ENCODE results near the gene ABCG2.
A peak's percentile ranks its signal among the peaks of the same experiment; 100 is the strongest.

The ABCG2 gene

DNA sequence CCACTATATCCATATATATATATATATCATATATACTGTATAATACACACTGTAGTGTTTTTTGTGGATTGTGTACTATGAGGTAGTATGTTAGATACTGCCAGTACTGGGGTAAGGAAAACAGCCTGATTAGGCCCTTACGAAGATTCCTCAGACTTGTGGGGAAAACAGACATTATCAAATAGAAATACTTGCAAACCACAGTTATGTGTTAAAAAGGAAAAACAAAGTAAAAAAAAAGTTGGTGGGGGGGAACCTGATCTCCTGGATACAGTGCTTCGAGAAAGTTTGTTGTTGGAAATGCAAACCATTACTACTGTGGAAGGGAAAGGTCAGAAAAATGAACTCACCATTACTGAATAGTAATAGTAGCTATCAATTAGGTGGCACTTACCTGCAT, 98.0 kb downstream of the ABCG2 start:
- TF ChIP-seq, protein P1, sequence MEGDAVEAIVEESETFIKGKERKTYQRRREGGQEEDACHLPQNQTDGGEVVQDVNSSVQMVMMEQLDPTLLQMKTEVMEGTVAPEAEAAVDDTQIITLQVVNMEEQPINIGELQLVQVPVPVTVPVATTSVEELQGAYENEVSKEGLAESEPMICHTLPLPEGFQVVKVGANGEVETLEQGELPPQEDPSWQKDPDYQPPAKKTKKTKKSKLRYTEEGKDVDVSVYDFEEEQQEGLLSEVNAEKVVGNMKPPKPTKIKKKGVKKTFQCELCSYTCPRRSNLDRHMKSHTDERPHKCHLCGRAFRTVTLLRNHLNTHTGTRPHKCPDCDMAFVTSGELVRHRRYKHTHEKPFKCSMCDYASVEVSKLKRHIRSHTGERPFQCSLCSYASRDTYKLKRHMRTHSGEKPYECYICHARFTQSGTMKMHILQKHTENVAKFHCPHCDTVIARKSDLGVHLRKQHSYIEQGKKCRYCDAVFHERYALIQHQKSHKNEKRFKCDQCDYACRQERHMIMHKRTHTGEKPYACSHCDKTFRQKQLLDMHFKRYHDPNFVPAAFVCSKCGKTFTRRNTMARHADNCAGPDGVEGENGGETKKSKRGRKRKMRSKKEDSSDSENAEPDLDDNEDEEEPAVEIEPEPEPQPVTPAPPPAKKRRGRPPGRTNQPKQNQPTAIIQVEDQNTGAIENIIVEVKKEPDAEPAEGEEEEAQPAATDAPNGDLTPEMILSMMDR (IDR thresholded peaks at IDR 0.05; ENCODE audit: borderline replicate concordance, control extremely low read depth, extremely low read depth, insufficient read depth, missing control alignments) = no peak
- no peak for DNase-seq (ENCODE audit: low spot score)
- in situ Hi-C loops (cut with MboI; ENCODE audit: low sequenced_read_pairs, unreplicated experiment) = no loop called here

GRCh38 chr4:88059766-88060165, 98.7 kb downstream of the ABCG2 start:
- TF ChIP-seq, protein P1 (IDR thresholded peaks at IDR 0.05; ENCODE audit: borderline replicate concordance, control extremely low read depth, extremely low read depth, insufficient read depth, missing control alignments) = no peak
- no peak for DNase-seq (ENCODE audit: low spot score)
- in situ Hi-C loops (cut with MboI; ENCODE audit: low sequenced_read_pairs, unreplicated experiment) = no loop called here

GRCh38 chr4:88058295-88058694, 100.1 kb downstream of the ABCG2 start:
- TF ChIP-seq, protein P1 (IDR thresholded peaks at IDR 0.05; ENCODE audit: borderline replicate concordance, control extremely low read depth, extremely low read depth, insufficient read depth, missing control alignments) = no peak
- no peak for DNase-seq (ENCODE audit: low spot score)
- in situ Hi-C loops (cut with MboI; ENCODE audit: low sequenced_read_pairs, unreplicated experiment) = no loop called here

DNA sequence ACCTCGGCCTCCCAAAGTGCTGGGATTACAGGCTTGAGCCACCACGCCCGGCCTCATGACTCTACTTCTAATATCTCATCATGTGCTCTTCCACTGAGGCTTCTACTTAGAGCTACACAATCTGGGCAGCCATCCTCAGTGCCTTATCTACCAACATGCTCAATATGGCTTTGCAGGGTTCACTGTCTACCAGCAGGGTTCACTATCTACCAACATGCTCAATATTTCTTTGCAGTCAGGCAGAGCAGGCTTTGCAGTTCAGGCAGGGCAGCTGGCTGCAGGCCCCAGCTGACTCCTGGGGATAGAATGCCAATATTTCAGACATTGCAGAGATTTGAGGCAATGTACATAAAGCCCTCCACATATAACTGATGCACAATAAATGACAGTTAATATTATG, 103.5 kb downstream of the ABCG2 start:
- TF ChIP-seq, protein P1 (IDR thresholded peaks at IDR 0.05; ENCODE audit: borderline replicate concordance, control extremely low read depth, extremely low read depth, insufficient read depth, missing control alignments) = no peak
- in situ Hi-C loops (cut with MboI; ENCODE audit: low sequenced_read_pairs, unreplicated experiment) = no loop called here
- peak; percentile 22 for DNase-seq (ENCODE audit: low spot score)

DNA sequence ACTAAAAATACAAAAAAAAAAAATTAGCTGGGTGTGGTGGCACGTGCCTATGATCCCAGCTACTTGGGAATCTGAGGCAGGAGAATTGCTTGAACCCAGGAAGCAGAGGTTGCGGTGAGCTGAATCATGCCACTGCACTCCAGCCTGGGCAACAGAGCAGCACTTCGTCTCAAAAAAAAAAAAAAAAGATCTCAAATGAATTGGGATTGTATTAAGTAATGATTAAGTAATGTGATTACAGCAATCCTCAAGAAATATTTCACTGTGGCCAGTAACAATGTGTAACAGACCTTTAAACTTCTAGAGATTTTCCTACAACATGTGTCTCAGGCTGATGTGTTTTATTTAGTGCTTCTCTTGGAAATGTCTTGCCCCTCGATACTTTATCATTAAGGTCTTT, 104.2 kb downstream of the ABCG2 start:
- in situ Hi-C loops (cut with MboI; ENCODE audit: low sequenced_read_pairs, unreplicated experiment) = no loop called here
- no peak for DNase-seq (ENCODE audit: low spot score)
- TF ChIP-seq, protein P1 (IDR thresholded peaks at IDR 0.05; ENCODE audit: borderline replicate concordance, control extremely low read depth, extremely low read depth, insufficient read depth, missing control alignments) = no peak

GRCh38 chr4:88045021-88045420, 113.4 kb downstream of the ABCG2 start:
- DNase-seq (ENCODE audit: low spot score) = no peak
- TF ChIP-seq, protein P1 (IDR thresholded peaks at IDR 0.05; ENCODE audit: borderline replicate concordance, control extremely low read depth, extremely low read depth, insufficient read depth, missing control alignments) = no peak
- in situ Hi-C loops (cut with MboI; ENCODE audit: low sequenced_read_pairs, unreplicated experiment) = loop anchor here (25.0 kb wide), 1 partner anchor 467 kb away; the partner anchor contains the start of gene PYURF

Measured in GM13976 (cell line).